ENCODE data around the gene ALAS1. TPM values are rescaled to one million over a fixed set of nuclear protein-coding genes. Genes with fewer than 3 reads are reported as not detected.
A peak's percentile ranks its signal among the peaks of the same experiment; 100 is the strongest.

The ALAS1 gene
- total RNA-seq, 2 experiments from 2014 or later, result 34.4 to 43.6 TPM

DNA sequence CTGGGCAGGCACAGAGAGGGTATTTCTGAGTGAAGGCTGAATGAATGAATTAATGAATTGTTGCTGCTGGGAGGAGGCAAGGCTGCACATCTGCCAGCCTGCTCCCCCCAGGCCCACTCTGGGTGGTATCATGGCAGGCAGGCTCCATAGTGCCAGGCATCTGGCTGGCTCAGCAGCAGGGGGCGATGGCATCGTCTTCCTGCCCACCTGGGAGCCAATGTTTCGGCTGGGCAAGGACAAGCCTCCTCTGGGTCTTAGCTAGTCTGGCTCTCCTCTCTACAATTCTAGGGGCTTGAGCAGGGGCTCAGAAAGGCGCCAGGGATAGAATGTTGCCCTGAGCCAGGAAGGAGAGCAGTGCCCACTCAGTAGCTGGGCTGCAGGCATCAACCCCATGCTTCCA lies 29.2 kb downstream of the ALAS1 start:
- peaks cover 22% of the 10 kb centered on the region; the same call in 1 of the 2 replicates for H3K79me2 ChIP-seq (ENCODE audit: insufficient read depth, low read depth, low read length)
- no peak overlapping the region for H2AFZ ChIP-seq (ENCODE audit: low read length)
- no peak for TF ChIP-seq EZH2phosphoT487 (IDR thresholded peaks at IDR 0.05; ENCODE audit: borderline replicate concordance, low read depth, low read length)
- TF ChIP-seq, protein P1, sequence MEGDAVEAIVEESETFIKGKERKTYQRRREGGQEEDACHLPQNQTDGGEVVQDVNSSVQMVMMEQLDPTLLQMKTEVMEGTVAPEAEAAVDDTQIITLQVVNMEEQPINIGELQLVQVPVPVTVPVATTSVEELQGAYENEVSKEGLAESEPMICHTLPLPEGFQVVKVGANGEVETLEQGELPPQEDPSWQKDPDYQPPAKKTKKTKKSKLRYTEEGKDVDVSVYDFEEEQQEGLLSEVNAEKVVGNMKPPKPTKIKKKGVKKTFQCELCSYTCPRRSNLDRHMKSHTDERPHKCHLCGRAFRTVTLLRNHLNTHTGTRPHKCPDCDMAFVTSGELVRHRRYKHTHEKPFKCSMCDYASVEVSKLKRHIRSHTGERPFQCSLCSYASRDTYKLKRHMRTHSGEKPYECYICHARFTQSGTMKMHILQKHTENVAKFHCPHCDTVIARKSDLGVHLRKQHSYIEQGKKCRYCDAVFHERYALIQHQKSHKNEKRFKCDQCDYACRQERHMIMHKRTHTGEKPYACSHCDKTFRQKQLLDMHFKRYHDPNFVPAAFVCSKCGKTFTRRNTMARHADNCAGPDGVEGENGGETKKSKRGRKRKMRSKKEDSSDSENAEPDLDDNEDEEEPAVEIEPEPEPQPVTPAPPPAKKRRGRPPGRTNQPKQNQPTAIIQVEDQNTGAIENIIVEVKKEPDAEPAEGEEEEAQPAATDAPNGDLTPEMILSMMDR (conservative IDR thresholded peaks at IDR 0.05; ENCODE audit: low read length), result peak; percentile 45
- ChIA-PET POLR2A (interaction anchor here (0.7 to 1.0 kb wide), 2 partner anchors 15 to 111 kb away, joined by 3 read pairs; no protein-coding TSS in a partner anchor), CTCF (ENCODE audit: unreplicated experiment) (no interaction called here)
- H3K36me3 ChIP-seq (ENCODE audit: insufficient read depth, low read length), result peaks cover 54% of the 10 kb centered on the region
- no peak for DNase-seq (ENCODE audit: low spot score)
- H3K9me2 ChIP-seq (ENCODE audit: insufficient read depth, low read length), result no peaks in the 10 kb centered on the region
- H3K4me3 ChIP-seq (ENCODE audit: low read depth, low read length, poor library complexity, severe bottlenecking), result no peak overlapping the region
- H3K4me1 ChIP-seq (ENCODE audit: insufficient read depth, low read length, poor library complexity, severe bottlenecking), result peaks cover 39% of the 10 kb centered on the region
- BruUV-seq (replicated peaks), result no TSS peak
- no peaks in the 10 kb centered on the region for H3K9me3 ChIP-seq (ENCODE audit: low read length)
- intact Hi-C loops (cut with micrococcal nuclease; ENCODE audit: unreplicated experiment), result loop anchor here (5.0 kb wide), 2 partner anchors 75 to 220 kb away; partner anchors contain the start of genes POC1A and SEMA3G
- no peaks in the 10 kb centered on the region for H4K20me1 ChIP-seq (ENCODE audit: insufficient read depth, low read length)
- H3K27ac ChIP-seq (ENCODE audit: low read depth, low read length, poor library complexity, severe bottlenecking), result peak overlapping the region; percentile 91
- peak overlapping the region; percentile 90 for H3K4me2 ChIP-seq (ENCODE audit: low read length)

DNA sequence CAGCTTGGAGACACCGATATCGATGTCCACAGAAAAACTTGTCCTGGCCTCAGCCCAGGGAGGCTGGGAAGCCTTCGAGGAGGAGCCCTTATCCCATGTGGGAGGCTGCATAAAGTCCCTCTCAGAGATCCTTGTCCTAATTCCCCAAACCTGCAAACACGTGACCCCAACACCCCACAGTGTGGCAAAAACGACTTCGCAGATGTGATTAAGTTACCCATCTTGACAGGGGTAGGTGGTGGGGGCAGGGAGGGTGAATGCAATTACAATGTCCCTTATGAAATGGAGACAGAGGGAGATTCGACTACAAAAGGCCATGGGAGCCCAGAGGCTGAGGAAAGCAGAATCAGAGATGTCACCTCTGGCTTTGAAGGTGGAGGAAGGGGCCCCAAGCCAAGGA lies 29.8 kb downstream of the ALAS1 start:
- Histone ChIP-seq H4K20me1 (ENCODE audit: insufficient read depth, low read length) (no peaks in the 10 kb centered on the region), H3K9me3 (ENCODE audit: low read length) (no peaks in the 10 kb centered on the region), H3K79me2 (ENCODE audit: insufficient read depth, low read depth, low read length) (peaks cover 22% of the 10 kb centered on the region; the same call in 1 of the 2 replicates), H3K4me3 (ENCODE audit: low read depth, low read length, poor library complexity, severe bottlenecking) (no peak overlapping the region), H3K9me2 (ENCODE audit: insufficient read depth, low read length) (no peaks in the 10 kb centered on the region), H3K4me1 (ENCODE audit: insufficient read depth, low read length, poor library complexity, severe bottlenecking) (peaks cover 39% of the 10 kb centered on the region), H3K4me2 (ENCODE audit: low read length) (no peak overlapping the region), H2AFZ (ENCODE audit: low read length) (no peak overlapping the region), H3K36me3 (ENCODE audit: insufficient read depth, low read length) (peaks cover 53% of the 10 kb centered on the region), H3K27ac (ENCODE audit: low read depth, low read length, poor library complexity, severe bottlenecking) (peak overlapping the region; percentile 91)
- no peak for TF ChIP-seq EZH2phosphoT487 (IDR thresholded peaks at IDR 0.05; ENCODE audit: borderline replicate concordance, low read depth, low read length)
- TF ChIP-seq, protein P1 (conservative IDR thresholded peaks at IDR 0.05; ENCODE audit: low read length), result no peak
- BruUV-seq (replicated peaks), result no TSS peak
- no peak for DNase-seq (ENCODE audit: low spot score)
- ChIA-PET CTCF (ENCODE audit: unreplicated experiment) (no interaction called here), POLR2A (no interaction called here)
- intact Hi-C loops (cut with micrococcal nuclease; ENCODE audit: unreplicated experiment), result loop anchor here (5.0 kb wide), 2 partner anchors 75 to 220 kb away; partner anchors contain the start of genes POC1A and SEMA3G

DNA sequence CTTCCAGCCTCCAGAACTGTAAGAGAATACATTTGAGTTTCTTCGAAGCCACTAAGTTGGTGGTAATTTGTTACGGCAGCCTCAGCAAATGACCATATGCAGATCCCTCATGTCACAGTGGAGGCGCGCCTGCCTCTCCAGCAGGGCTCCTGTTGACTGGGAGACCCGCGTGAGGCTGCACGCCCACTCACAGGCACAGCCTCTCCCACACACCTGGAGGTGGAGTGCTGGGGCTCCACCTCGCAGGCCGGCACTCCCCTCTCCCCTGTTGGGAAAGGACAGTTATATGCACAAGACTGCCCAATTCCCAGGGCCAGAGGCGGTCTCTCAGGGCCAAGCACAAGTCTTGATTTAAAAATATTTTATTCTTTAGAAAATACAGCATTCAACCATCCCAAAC lies 30.3 kb downstream of the ALAS1 start:
- Histone ChIP-seq H3K4me2 (ENCODE audit: low read length) (no peak overlapping the region), H3K79me2 (ENCODE audit: insufficient read depth, low read depth, low read length) (peaks cover 21% of the 10 kb centered on the region; the same call in 1 of the 2 replicates), H2AFZ (ENCODE audit: low read length) (no peak overlapping the region), H3K9me3 (ENCODE audit: low read length) (no peaks in the 10 kb centered on the region), H3K9me2 (ENCODE audit: insufficient read depth, low read length) (no peaks in the 10 kb centered on the region), H3K36me3 (ENCODE audit: insufficient read depth, low read length) (peaks cover 48% of the 10 kb centered on the region), H3K4me3 (ENCODE audit: low read depth, low read length, poor library complexity, severe bottlenecking) (no peak overlapping the region), H4K20me1 (ENCODE audit: insufficient read depth, low read length) (no peaks in the 10 kb centered on the region), H3K27ac (ENCODE audit: low read depth, low read length, poor library complexity, severe bottlenecking) (no peak overlapping the region), H3K4me1 (ENCODE audit: insufficient read depth, low read length, poor library complexity, severe bottlenecking) (peaks cover 39% of the 10 kb centered on the region)
- TF ChIP-seq, protein P1 (conservative IDR thresholded peaks at IDR 0.05; ENCODE audit: low read length), result no peak
- no peak for TF ChIP-seq EZH2phosphoT487 (IDR thresholded peaks at IDR 0.05; ENCODE audit: borderline replicate concordance, low read depth, low read length)
- BruUV-seq (replicated peaks), result no TSS peak
- ChIA-PET CTCF (ENCODE audit: unreplicated experiment) (no interaction called here), POLR2A (no interaction called here)
- no peak for DNase-seq (ENCODE audit: low spot score)
- intact Hi-C loops (cut with micrococcal nuclease; ENCODE audit: unreplicated experiment), result loop anchor here (5.0 kb wide), 2 partner anchors 76 to 219 kb away; partner anchors contain the start of genes POC1A and SEMA3G

Measured in OCI-LY7 (cell line).